OCI-LY7 (cell line): ENCODE data around the gene CTNNA3.

Experiments used
- CTCF ChIP-seq: fragments of 200-600 bp; sonication (generic); conservative IDR thresholded peaks from 2 replicates; pipeline ENCODE4 v1.5.1; 2014; ENCODE audit warnings: mild to moderate bottlenecking, antibody characterized with exemption, low read length, moderate library complexity, mixed read lengths
- EZH2phosphoT487 ChIP-seq: fragments of 200-600 bp; sonication (generic); IDR thresholded peaks from 2 replicates; pipeline ENCODE4 v1.6.1; 2018; ENCODE audit warnings: low read depth, borderline replicate concordance, mild to moderate bottlenecking, mixed run types, antibody characterized with exemption, low read length, moderate library complexity, mixed read lengths

- TF ChIP-seq CTCF (no peak), EZH2phosphoT487 (no peak)
Measured at GRCh38 chr10:66982792-66983474, 713.1 kb downstream of the CTNNA3 start.
